ENCODE results near the gene SPARCL1. TPM values are rescaled to one million over a fixed set of nuclear protein-coding genes. Genes with fewer than 3 reads are reported as not detected.

Gene SPARCL1
- total RNA-seq, 2 experiments from 2014 or later = not detected

- no peaks in the 10 kb centered on the region for H3K36me3 ChIP-seq (ENCODE audit: insufficient read depth, low read length)
- no peak overlapping the region for H3K4me3 ChIP-seq (ENCODE audit: low read depth, low read length, poor library complexity, severe bottlenecking)
- H3K9me2 ChIP-seq (ENCODE audit: insufficient read depth, low read length) = no peaks in the 10 kb centered on the region
- TF ChIP-seq EZH2phosphoT487 (IDR thresholded peaks at IDR 0.05; ENCODE audit: borderline replicate concordance, low read depth, low read length) = no peak
- TF ChIP-seq CTCF (conservative IDR thresholded peaks at IDR 0.05; ENCODE audit: low read length) = no peak
- BruUV-seq (replicated peaks) = no TSS peak
- no peak overlapping the region for H2AFZ ChIP-seq (ENCODE audit: low read length)
- ChIA-PET POLR2A (no interaction called here), CTCF (ENCODE audit: unreplicated experiment) (no interaction called here)
- DNase-seq (ENCODE audit: low spot score) = no peak
- intact Hi-C loops (cut with micrococcal nuclease; ENCODE audit: unreplicated experiment) = no loop called here
- H3K9me3 ChIP-seq (ENCODE audit: low read length) = no peaks in the 10 kb centered on the region
- no peaks in the 10 kb centered on the region for H3K4me1 ChIP-seq (ENCODE audit: insufficient read depth, low read length, poor library complexity, severe bottlenecking)
- H3K79me2 ChIP-seq (ENCODE audit: insufficient read depth, low read depth, low read length) = no peaks in the 10 kb centered on the region
- H3K27ac ChIP-seq (ENCODE audit: low read depth, low read length, poor library complexity, severe bottlenecking) = no peak overlapping the region
- no peak overlapping the region for H3K4me2 ChIP-seq (ENCODE audit: low read length)
- no peaks in the 10 kb centered on the region for H4K20me1 ChIP-seq (ENCODE audit: insufficient read depth, low read length)
Measured at GRCh38 chr4:87565746-87566145, 36.6 kb upstream of the SPARCL1 start.

- Histone ChIP-seq H3K79me2 (ENCODE audit: insufficient read depth, low read depth, low read length) (no peaks in the 10 kb centered on the region), H3K36me3 (ENCODE audit: insufficient read depth, low read length) (no peaks in the 10 kb centered on the region), H2AFZ (ENCODE audit: low read length) (no peak overlapping the region), H3K4me3 (ENCODE audit: low read depth, low read length, poor library complexity, severe bottlenecking) (no peak overlapping the region), H3K27ac (ENCODE audit: low read depth, low read length, poor library complexity, severe bottlenecking) (no peak overlapping the region), H4K20me1 (ENCODE audit: insufficient read depth, low read length) (no peaks in the 10 kb centered on the region), H3K4me2 (ENCODE audit: low read length) (no peak overlapping the region), H3K9me2 (ENCODE audit: insufficient read depth, low read length) (no peaks in the 10 kb centered on the region), H3K4me1 (ENCODE audit: insufficient read depth, low read length, poor library complexity, severe bottlenecking) (no peaks in the 10 kb centered on the region), H3K9me3 (ENCODE audit: low read length) (no peaks in the 10 kb centered on the region)
- TF ChIP-seq CTCF (conservative IDR thresholded peaks at IDR 0.05; ENCODE audit: low read length) = no peak
- no peak for TF ChIP-seq EZH2phosphoT487 (IDR thresholded peaks at IDR 0.05; ENCODE audit: borderline replicate concordance, low read depth, low read length)
- ChIA-PET CTCF (ENCODE audit: unreplicated experiment) (no interaction called here), POLR2A (interaction anchor here (1.0 kb wide), 1 partner anchor 17 kb away, joined by 3 read pairs; no protein-coding TSS in a partner anchor)
- intact Hi-C loops (cut with micrococcal nuclease; ENCODE audit: unreplicated experiment) = no loop called here
- no peak for DNase-seq (ENCODE audit: low spot score)
- BruUV-seq (replicated peaks) = no TSS peak
Measured at GRCh38 chr4:87560802-87561201, 31.6 kb upstream of the SPARCL1 start.

GRCh38 chr4:87559090-87559837 lies 30.1 kb upstream of the SPARCL1 start:
- TF ChIP-seq CTCF (conservative IDR thresholded peaks at IDR 0.05; ENCODE audit: low read length) = no peak
- TF ChIP-seq EZH2phosphoT487 (IDR thresholded peaks at IDR 0.05; ENCODE audit: borderline replicate concordance, low read depth, low read length) = no peak
- H3K79me2 ChIP-seq (ENCODE audit: insufficient read depth, low read depth, low read length) = no peaks in the 10 kb centered on the region
- no peaks in the 10 kb centered on the region for H3K9me2 ChIP-seq (ENCODE audit: insufficient read depth, low read length)
- H3K27ac ChIP-seq (ENCODE audit: low read depth, low read length, poor library complexity, severe bottlenecking) = no peak overlapping the region
- H3K4me3 ChIP-seq (ENCODE audit: low read depth, low read length, poor library complexity, severe bottlenecking) = no peak overlapping the region
- no peaks in the 10 kb centered on the region for H4K20me1 ChIP-seq (ENCODE audit: insufficient read depth, low read length)
- no peaks in the 10 kb centered on the region for H3K36me3 ChIP-seq (ENCODE audit: insufficient read depth, low read length)
- H3K9me3 ChIP-seq (ENCODE audit: low read length) = no peaks in the 10 kb centered on the region
- CTCF ChIA-PET (ENCODE audit: unreplicated experiment) = no interaction called here
- intact Hi-C loops (cut with micrococcal nuclease; ENCODE audit: unreplicated experiment) = no loop called here
- peak; percentile 6 for DNase-seq (ENCODE audit: low spot score)
- BruUV-seq (replicated peaks) = no TSS peak
- POLR2A ChIA-PET = interaction anchor here (0.6 kb wide), 2 partner anchors 648 to 958 kb away, joined by 3 read pairs; no protein-coding TSS in a partner anchor
- no peak overlapping the region for H3K4me2 ChIP-seq (ENCODE audit: low read length)
- no peaks in the 10 kb centered on the region for H3K4me1 ChIP-seq (ENCODE audit: insufficient read depth, low read length, poor library complexity, severe bottlenecking)
- no peak overlapping the region for H2AFZ ChIP-seq (ENCODE audit: low read length)

All from OCI-LY7 (cell line).